Activated T-helper 1 cell treated with Interleukin-2 at 50 U/mL for 16 hours (primary cell): ENCODE results near the gene STXBP6.
"Not testable (repeated sequence)": the region's sequence is repeated elsewhere in the genome, so short reads cannot be mapped to it uniquely, and the experiment has no call there.

Experiments used
- DNase-seq: peaks from one replicate; pipeline ENCODE4 v3.0.0-alpha.2; 2020; ENCODE audit warnings: low read depth

The STXBP6 gene

GRCh38 chr14:24826390-24826789, 223.6 kb downstream of the STXBP6 start:
- DNase-seq, result no peak

- no peak for DNase-seq
Measured at GRCh38 chr14:24820616-24821015, 229.3 kb downstream of the STXBP6 start.

- DNase-seq, result no peak
Measured at GRCh38 chr14:24818823-24819341, 231.1 kb downstream of the STXBP6 start.

- DNase-seq, result no peak
Measured at GRCh38 chr14:24818058-24818822, 231.7 kb downstream of the STXBP6 start.

GRCh38 chr14:24817212-24818057, 232.5 kb downstream of the STXBP6 start:
- no peak for DNase-seq

GRCh38 chr14:24816929-24817211, 233.1 kb downstream of the STXBP6 start:
- DNase-seq, result no peak

GRCh38 chr14:24816011-24816928, 233.7 kb downstream of the STXBP6 start:
- DNase-seq, result no peak

- no peak for DNase-seq
Measured at GRCh38 chr14:24815543-24815942, 234.4 kb downstream of the STXBP6 start.

GRCh38 chr14:24814944-24815343, 235.0 kb downstream of the STXBP6 start:
- no peak for DNase-seq

- no peak for DNase-seq
Measured at GRCh38 chr14:24814346-24814745, 235.6 kb downstream of the STXBP6 start.

GRCh38 chr14:24813819-24814259, 236.1 kb downstream of the STXBP6 start:
- no peak for DNase-seq

GRCh38 chr14:24813089-24813815, 236.7 kb downstream of the STXBP6 start:
- DNase-seq, result no peak

- no peak for DNase-seq
Measured at GRCh38 chr14:24809135-24809534, 240.8 kb downstream of the STXBP6 start.

- DNase-seq, result no peak
Measured at GRCh38 chr14:24808412-24808811, 241.5 kb downstream of the STXBP6 start.

GRCh38 chr14:24806061-24806678, 243.8 kb downstream of the STXBP6 start:
- no peak for DNase-seq

- DNase-seq, result no peak
Measured at GRCh38 chr14:24804552-24805212, 245.3 kb downstream of the STXBP6 start.

- DNase-seq, result no peak
Measured at GRCh38 chr14:24803933-24804494, 245.9 kb downstream of the STXBP6 start.

GRCh38 chr14:24803426-24803825, 246.5 kb downstream of the STXBP6 start:
- not testable (repeated sequence) for DNase-seq

- DNase-seq, result no peak
Measured at GRCh38 chr14:24802236-24802635, 247.7 kb downstream of the STXBP6 start.

- no peak for DNase-seq
Measured at GRCh38 chr14:24801024-24801423, 248.9 kb downstream of the STXBP6 start.
